NCI-H345 treated with DMSO at 0.1 percent for 48 hours (cell line): ENCODE measurements around the gene SERPINI1.

Experiments
- DNase-seq: peaks from one replicate; lab custom pipeline; 2025; ENCODE audit not compliant: unreplicated experiment; lab: John Stamatoyannopoulos, UW

Gene SERPINI1

DNA sequence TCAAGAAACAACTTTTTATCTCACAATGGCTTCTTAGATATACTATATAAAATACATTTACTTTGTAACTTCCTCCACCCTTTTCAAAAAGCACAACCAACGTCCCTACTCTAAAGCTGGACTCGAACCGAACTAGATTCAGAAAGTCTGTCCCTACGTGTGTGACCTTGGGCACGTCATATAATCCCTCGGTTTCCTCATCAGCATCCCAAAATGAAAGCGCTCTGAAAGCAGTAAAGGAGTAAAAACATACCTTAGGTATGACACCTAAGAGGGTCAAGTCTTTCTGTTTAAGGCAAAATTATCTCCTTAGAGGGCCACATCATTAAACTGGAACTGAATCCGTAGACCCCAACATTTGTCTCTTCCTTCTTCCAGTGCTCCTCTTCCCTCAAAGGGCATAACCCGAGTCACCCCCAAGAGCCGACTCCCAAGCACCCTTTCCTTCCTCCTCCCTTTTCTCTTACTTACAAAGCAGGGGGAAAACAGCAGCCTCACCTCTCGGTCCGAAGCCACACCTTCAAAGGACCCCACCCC is 1.5 kb upstream of the SERPINI1 start:
- no peak for DNase-seq

DNA sequence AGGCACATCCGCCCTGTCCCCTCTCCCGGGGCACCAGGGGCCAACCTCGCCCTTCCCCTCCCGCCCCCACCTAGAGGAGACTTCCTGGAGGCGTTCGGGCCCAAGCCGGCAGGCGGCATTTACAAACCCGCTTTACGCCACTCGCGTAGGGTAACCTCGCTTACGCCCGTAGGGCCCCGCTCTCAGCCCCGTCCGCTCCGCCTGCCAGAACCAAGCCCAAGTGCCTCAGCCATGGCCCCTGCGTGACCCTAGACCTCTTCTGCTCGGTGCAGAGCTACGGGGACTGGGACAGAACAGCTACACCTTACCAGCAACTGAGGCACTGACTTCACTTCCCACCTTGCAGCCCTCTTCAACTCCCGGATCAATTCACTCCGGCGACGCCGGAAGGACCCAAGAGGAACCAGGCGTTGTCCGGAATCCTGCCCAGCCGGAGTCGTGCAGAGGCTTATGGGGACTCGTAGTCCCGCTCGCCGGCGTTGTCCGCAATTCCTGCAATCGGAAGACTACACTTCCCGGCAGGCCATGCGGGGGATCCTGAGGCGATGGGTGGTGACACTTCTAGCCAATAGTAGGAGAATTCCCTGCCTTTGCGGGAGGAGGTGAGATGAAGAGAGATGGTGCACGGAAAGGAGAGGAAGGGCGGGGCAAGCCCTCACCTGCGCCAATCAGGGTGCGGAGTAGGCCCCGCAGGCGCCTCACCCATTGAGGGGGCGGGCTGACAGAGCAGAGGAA is 856 bp upstream of the SERPINI1 start, which contains the start of gene PDCD10:
PDCD10 (minus strand) TSS at position 395 of the 735 bp plus-strand sequence. CDS start 14,735 bp downstream, outside the sequence.
- peak; percentile 92 for DNase-seq

DNA sequence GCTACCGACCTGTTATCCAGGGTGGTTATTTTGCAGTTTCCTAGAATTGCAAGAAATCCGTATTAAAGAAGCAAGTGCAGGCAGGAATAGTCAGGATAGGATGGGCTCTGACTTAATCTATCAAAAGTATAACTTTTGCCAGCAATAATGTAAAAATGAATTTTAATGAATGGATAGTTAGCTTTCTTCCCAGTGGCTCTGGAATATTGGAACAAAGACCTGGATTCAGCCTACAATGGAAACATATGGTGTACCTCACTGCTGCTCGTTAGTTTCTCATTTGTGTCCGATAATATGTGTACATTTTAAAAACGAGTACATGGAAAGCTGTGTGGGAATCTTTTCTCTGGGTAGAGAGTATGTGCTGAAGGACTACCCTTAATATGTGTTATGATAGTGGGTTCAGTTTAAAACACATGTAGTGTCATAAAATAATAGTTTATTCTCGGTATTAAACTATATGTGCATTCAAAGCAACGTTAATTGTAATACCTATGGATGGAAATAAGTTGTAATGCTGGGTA is 805 bp downstream of the SERPINI1 start:
- no peak for DNase-seq

DNA sequence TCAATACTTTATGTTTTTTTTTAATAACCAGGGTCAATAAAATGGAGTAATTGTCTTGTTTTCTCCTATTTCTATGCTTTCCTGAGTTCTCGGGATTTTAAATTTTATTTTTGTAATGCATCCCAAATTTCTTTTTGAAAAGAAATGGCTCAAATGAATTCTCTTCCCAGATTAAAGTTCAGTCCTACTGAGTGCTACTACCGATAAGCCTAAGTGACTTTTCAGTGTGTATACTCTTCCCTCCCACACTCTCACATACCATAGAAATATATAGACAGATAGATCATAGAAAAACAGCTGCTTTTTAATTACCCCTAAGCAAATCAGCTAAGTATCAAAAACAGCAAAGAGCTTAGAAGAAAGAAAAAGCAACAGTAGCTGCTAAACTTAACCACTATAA is 1.5 kb downstream of the SERPINI1 start:
- DNase-seq: no peak

DNA sequence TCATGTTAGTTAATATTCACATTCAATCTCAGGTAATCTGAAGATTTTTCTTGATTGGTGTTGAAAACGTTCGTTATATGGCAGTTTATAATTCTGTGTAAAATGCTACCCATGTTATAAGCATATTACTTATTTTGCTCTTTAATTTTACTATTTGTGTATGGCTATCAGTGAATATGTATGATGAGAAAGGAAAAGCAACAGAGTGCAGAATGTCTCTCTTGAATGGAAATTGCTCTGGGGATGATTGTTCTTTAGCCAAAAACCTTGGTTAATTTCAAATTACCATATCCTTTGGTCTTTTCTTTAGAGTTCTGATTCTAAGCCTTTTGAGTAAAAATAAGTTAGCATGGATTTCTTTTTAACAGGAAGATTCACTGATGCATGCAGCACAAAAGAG is 2.5 kb downstream of the SERPINI1 start:
- no peak for DNase-seq

DNA sequence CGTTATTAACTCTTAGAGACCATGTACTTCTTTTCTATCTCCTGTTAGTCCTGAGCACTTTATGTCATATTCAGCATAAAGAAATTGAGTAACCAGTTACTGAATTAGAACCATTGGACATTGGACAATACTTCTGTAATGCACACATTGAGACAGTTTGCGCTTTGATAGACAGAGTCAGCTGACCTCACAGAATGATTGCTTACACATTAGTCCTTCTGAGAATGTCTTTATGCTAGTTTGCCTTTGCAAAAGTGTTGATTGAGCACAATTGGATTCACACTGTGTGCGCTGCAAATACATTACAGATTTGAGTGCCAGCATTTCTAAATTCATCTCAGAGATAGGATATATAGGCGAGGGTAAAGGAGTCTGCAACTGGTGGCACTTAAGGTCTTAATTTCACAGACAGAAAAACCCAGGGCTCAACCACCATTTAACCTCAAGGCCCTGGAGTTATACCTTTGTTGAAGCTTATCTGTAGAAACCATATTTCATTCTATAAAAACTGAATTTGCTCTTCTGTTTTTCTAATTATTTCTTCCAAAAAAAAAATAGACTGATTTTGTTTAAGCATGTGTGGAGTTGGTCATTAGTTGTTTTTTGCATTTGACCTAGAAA is 3.8 kb downstream of the SERPINI1 start:
- DNase-seq: no peak

DNA sequence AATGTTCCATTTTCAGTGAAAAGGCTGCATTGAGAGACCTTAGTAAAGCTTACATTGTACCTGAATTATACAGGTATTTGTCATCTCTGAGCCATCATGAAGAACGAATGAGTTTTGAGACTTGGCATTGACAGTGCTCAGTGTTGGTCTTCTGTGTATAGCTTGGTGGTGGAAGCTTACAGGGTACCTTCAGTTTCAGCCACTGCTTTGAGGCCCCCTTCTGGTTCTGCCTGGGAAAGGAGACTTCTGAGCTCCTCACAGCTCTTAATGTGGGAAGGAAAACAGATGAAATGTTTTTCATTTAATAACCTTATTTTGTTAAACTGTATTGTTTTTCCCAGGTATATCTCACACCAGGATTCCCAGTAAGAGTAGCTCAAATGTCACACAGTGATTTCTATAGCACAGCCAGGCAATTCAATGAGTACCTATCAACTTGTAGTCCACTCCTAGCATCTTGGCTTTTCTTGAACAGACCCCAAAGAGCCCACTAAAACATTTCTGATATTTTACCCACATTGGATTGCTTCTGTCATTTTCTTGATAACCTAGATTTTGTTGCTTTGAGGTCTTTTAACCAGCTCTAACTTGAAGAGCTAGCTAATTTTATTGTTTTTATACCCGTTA is 5.6 kb downstream of the SERPINI1 start:
- no peak for DNase-seq

DNA sequence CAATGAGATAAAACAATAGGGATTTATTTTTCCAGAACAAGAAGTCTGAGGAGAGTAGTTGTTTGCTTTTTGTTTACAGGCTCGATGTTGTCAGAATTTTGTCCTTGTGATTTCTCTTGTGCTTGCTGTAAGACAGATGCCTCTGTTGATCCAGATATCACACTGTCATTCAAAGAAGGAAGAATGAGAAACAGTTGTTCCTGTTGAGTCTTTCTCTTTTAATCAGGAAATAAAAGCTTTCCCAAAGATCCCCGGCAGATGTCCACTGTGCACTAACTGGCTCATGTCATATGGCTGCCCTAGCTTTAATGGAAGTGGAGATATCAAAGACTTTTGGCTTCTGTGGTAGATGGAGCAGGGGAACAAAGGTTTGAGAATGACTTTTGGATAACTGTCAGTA is 6.8 kb downstream of the SERPINI1 start:
- DNase-seq: no peak

DNA sequence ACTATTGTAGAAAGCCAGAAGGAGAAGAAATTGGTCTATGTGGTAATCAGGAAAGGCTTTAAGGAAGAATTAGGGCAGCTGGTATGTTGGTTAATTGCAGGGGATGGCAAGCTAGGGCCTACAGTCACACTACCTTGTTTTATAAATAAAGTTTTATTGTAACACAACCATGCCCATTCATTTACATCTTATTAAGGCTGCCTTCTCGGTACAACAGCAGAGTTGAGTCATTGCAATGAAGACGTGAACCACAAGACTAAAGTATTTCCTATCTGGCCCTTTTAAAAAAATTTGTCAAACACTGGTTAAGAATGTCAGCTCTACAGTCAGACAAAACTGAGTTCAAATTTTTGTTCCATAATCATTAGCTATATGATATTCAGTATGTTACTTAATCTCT is 8.3 kb downstream of the SERPINI1 start:
- no peak for DNase-seq

DNA sequence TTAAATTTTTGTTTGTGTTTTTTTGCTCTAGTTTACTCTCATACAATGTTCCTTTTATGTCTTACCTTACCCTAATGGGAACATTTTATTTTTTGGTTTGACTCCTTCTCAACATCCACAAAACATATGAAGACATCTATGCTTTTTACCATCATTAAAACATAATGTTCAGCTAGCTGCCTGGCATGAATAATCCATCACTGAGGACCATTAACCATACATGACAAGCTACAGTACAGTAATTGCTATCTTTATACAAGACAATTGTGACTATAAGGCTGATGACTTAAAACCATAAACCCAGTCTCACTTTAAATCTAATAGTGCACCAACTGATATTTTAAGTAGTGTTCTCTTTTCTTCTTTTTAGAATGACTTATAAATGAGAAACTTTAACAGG is 13.7 kb downstream of the SERPINI1 start:
- DNase-seq: no peak

DNA sequence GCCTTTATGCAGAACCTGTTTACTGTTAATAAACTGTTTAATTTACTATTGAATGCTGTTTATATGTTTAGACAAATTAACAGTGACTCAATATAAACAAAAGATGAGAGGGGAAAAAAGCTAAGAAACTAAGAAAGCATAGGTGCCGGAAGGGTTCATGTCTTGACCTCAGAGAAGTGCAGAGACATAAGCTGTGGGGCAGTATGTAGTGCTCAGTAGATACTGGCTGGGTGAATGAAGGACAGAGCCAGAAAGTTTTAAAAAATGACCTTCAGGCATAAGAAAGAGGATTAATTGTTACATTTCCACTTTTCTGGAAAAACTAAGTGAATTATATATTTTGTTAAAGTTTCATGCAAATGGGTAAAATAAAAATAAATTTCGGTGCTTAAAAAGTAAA is 14.2 kb downstream of the SERPINI1 start:
- DNase-seq: no peak

DNA sequence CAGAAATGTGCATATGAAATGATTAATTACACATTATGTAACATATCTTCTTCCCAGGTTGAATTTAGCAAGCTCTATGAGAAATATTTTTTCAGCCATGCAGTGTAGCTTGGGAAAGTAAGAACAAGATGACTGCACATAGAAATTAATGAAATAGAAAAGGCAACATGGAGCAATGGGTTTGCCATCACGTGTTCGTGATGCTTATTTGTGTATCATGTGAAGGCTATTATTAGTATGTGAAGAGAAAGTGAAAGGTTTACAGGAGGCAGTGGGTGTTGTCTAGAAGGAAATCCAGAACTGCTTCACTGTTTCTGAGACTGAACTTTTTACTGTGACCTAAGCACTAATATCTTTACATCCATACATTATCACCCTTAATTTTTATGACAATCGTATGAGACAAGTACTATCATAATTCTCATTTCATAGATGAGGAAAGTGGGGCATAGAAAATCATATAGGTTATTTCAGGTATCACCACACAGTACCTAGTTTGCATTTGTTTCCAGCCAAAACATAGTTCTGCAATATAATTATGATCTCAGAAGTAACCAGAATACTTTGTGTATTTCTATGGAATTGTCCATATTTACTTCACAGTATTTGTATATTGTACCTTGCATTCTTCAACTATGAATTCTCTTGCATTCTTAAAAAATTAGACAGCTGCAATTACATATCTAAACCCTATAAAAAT is 14.9 kb downstream of the SERPINI1 start:
- DNase-seq: no peak

DNA sequence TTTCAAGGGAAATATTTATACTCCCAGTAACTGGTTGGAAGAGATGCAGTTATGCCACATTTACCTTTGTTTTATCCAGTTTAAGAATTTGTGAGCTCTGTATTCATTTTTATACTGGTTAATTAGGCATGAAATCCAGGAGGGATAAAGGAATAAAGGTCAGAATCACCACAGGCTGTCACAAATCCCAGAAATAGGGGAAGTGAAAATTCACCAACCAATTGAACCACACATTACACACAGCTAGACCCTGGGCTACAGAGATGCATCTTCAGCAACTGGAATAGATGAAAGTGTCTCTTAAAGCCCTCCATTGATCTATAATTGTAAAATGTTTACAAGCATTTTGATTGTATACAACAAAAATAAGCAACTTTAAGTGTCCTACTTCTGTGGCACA is 18.5 kb downstream of the SERPINI1 start:
- DNase-seq: no peak

DNA sequence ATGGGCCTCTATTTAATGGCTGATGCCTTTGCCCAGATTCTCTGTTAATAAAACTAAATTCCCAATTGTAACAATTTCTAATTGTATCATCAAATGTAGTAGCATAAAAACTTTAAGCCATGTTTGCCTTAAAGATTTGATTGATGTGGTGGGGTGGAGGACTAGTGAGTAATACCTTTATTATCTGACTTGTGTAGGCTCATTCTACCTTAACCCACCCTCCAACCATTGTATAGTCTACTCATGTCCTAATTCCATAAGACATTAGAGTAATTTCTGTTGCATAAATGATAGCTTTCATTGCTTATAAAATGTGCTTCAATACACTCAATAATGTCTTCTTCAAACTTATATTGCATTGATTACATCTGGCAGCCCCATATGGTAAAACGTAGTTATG is 25.8 kb downstream of the SERPINI1 start:
- DNase-seq: no peak

DNA sequence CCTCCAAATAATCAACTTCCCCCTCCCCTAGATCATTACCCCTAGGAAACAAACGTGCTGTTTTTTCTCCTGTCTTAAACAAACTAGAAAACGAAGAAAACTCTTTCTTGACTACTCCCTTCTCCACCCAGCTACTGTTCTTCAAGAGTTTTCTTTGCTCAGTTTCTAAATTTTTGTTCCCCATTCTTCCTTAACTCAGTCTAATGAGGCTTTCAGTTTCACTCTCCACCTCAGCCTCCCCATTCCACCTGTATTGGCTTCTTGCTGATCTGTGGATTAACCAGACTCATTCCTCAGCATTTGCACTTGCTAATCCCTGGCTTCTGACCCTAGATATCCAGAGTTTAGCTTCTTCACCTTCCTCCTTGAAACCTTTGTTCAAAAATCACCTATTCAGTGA is 26.8 kb downstream of the SERPINI1 start:
- DNase-seq: no peak

DNA sequence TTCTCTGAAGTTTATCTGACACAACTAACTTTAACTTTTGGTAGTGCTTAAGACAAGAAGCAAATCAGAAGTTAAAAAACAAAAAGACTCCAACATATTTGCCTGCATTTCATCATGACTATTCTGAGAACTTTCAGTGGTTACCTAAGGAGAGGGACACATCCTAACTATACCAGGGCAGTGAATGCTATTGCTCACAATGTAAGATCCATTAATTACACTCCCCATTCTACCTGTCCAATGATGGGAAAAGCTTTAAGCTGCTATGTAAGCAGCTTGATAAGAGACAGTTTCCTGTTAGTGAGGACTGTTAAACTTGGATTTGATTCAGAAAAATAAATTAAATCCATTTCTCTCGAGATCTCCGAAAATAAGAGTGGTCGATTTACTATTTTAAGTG is 37.5 kb downstream of the SERPINI1 start:
- no peak for DNase-seq

DNA sequence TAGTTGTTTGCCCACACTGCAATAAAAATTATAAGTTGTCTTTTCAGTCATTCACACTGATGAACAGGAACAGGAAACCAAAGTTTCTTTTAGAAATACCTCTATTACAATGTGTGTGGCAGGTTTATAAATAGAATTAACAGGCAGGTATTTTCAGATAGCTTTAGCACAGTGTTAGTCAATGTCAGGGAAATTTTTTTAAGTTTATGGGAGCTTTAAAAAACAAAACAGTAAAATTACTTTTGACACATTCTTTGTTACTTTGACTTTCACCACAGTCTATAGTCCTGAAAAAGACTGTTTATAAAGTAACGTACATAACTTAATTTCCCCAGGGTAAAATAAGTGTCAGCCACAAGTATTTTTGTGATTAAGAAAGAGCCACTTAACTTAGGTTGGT is 38.1 kb downstream of the SERPINI1 start:
- DNase-seq: no peak

DNA sequence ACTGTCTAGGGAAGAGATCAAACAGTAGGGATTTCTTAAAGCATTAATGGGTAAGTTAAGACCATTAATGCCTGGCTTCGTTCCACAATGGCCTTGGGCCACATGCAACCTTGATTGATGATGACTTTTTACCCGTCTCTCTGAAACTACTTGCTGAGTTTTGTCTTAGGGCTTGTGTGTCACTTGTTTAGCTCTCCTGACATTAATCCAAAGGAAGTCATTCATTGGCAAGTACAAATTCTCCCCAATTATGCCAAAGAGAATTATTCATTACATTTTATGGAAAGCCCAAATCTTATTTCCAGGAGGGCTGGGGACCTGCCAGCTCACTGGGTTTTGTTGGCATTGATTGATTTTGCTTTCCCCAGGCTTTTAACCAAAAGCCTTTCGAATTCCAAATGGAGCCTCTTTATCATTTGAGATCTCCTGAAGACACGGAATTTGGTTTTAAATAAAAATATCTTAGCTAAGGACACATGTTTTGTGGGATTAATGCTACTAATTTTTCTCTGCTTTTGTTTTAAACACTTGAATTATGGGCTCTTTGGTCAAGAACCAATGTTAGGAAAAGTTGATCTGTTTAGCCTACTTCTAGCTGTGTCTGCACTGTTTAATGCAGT is 40.7 kb downstream of the SERPINI1 start:
- no peak for DNase-seq

DNA sequence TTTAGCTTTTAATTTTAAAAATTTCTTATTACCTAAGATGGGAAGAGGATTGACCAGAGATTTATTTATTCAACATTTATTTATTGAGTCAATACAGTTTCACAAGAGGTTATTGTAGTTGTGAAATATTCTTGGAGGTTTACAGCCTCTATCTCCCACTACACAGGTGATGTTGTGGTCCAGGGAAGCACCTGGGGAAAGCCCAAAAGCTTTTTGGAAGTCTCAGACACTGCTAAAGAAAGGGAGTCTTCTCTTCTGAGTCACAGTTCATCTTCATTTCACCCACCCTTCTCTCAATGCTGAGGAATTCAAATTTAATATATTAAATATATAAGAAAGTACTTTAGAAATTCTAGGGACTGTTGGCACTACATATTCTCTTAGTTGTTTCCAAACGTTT is 41.8 kb downstream of the SERPINI1 start:
- DNase-seq: no peak

DNA sequence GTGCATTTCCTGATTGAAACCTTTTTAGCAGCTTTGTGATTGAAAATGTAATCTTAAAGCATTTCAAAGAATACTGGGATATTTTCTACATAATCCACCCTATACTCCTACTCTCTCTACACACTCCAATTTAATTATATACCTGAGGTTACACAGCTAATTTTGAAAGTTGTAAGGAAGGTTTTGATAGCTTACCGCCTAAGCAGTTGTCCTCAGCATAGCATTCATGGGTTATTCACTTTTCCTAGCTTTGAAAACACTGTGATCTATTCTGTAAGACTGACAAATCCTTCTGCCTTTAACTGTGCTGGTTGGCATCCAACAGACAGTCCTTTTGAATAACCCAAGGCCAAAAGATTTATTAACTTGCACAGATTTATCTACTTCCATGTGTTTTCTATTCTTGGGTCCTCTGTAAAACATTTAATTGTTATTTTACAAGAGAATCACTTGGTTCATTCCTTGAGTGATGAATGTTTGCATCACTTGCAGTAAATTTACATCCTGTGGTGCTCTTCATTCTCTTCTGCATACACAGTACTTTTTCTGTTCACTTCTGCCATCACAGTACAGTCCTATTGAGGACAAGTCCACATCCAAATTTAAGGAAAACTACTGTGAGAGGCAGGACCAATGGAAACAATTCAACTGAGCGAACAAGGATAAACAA is 44.8 kb downstream of the SERPINI1 start:
- DNase-seq: no peak
